Gastroesophageal sphincter (tissue), 3 donors: ENCODE measurements around the gene IRAK2.

Source experiments
- POLR2A ChIP-seq, 2 donors: fragments of 450-650 bp; IDR thresholded peaks; one replicate each; pipeline ENCODE4 v1.6.1; 2017; ENCODE audit warnings: antibody characterized with exemption in 2 of 2, mild to moderate bottlenecking in 2 of 2, moderate library complexity in 1 of 2
- POLR2AphosphoS5 ChIP-seq: sonication (generic); formaldehyde crosslinking; IDR thresholded peaks from one replicate; pipeline ENCODE4 v1.6.1; 2017; ENCODE audit warnings: antibody characterized with exemption
- TF ChIP-seq, protein P1 (sequence below), 4 experiments: fragments of 200-600 bp in 2 of 4; fragments of 450-650 bp in 2 of 4; sonication (generic) in 1 of 4; IDR thresholded peaks; one replicate each; pipeline ENCODE4 v1.5.1; 2017 to 2019; ENCODE audit warnings: antibody characterized with exemption in 4 of 4, mild to moderate bottlenecking in 2 of 4, moderate library complexity in 2 of 4

DNA sequence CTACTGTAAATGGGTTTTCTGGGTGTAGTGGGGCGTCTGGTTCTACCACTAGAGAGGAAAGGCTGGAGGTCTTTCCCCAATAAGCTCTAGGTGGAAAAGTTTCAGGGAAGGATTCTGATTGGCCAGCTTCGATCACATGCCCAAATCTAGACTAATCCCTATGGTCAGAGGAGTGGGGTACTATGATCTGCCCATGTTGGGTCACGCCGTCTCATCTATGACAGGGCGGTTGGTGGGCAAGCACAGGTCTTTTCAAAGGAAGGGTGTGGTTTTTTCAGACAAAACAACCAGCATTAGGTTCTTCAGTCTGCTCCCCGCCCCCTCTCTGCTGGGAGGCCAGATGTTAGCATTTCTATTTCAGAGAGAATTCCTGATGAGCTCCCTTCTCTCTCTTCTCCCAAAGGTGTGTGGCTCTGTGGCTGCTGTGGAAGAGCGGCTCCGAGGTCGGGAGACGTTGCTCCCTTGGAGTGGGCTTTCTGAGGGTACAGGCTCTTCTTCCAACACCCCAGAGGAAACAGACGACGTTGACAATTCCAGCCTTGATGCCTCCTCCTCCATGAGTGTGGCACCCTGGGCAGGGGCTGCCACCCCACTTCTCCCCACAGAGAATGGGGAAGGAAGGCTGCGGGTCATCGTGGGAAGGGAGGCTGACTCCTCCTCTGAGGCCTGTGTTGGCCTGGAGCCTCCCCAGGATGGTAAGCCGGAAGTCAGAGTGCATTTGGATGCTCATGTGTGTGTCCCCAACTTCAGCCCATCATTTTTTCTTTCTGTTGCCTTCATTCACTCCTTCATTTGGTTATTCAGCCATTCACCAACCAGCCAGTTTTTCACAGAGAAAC is 73.8 kb downstream of the IRAK2 start:
- TF ChIP-seq, protein P1, sequence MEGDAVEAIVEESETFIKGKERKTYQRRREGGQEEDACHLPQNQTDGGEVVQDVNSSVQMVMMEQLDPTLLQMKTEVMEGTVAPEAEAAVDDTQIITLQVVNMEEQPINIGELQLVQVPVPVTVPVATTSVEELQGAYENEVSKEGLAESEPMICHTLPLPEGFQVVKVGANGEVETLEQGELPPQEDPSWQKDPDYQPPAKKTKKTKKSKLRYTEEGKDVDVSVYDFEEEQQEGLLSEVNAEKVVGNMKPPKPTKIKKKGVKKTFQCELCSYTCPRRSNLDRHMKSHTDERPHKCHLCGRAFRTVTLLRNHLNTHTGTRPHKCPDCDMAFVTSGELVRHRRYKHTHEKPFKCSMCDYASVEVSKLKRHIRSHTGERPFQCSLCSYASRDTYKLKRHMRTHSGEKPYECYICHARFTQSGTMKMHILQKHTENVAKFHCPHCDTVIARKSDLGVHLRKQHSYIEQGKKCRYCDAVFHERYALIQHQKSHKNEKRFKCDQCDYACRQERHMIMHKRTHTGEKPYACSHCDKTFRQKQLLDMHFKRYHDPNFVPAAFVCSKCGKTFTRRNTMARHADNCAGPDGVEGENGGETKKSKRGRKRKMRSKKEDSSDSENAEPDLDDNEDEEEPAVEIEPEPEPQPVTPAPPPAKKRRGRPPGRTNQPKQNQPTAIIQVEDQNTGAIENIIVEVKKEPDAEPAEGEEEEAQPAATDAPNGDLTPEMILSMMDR (IDR thresholded peaks at IDR 0.05) = no peak
- TF ChIP-seq POLR2A (IDR thresholded peaks at IDR 0.05) (no peak), POLR2AphosphoS5 (no peak)
